HepG2 (cell line): ENCODE measurements around the gene ATG4B. TPM values are rescaled to one million over a fixed set of nuclear protein-coding genes. Genes with fewer than 3 reads are reported as not detected.

Source experiments
- E2F1 ChIP-seq: sonication (generic); formaldehyde crosslinking; IDR thresholded peaks from 2 replicates; pipeline ENCODE4 v1.5.0; 2020; ENCODE audit warnings: missing genetic modification reagents
- JUN ChIP-seq: sonication (generic); formaldehyde crosslinking; IDR thresholded peaks from 2 replicates; pipeline ENCODE4 v1.4.0; 2020; ENCODE audit warnings: mild to moderate bottlenecking, missing genetic modification reagents
- PPARG ChIP-seq: conservative IDR thresholded peaks from 2 replicates; pipeline ENCODE4 v1.6.1; 2016; ENCODE audit warnings: missing biosample characterization, missing genetic modification reagents
- PRDM10 ChIP-seq: sonication (generic); formaldehyde crosslinking; IDR thresholded peaks from 2 replicates; pipeline ENCODE4 v1.4.0; 2020; ENCODE audit warnings: low read depth, missing genetic modification reagents
- RBM39 ChIP-seq: fragments of 200-400 bp; formaldehyde crosslinking; IDR thresholded peaks from one replicate; pipeline ENCODE4 v1.6.1; 2018; ENCODE audit warnings: antibody characterized with exemption, mild to moderate bottlenecking, low read depth, low read length; ENCODE audit not compliant: poor library complexity, severe bottlenecking
- RELA ChIP-seq: sonication (generic); formaldehyde crosslinking; IDR thresholded peaks from 2 replicates; pipeline ENCODE4 v1.4.0; 2020; ENCODE audit warnings: missing genetic modification reagents
- SALL1 ChIP-seq: sonication (generic); formaldehyde crosslinking; IDR thresholded peaks from 2 replicates; pipeline ENCODE4 v1.8.0; 2022; ENCODE audit warnings: mild to moderate bottlenecking, missing genetic modification reagents
- SRSF1 ChIP-seq: fragments of 200-400 bp; formaldehyde crosslinking; optimal IDR thresholded peaks from 2 replicates; pipeline ENCODE3; 2017; ENCODE audit warnings: mild to moderate bottlenecking, low read depth, low read length, moderate library complexity
- TAF1 ChIP-seq: sonication (generic); formaldehyde crosslinking; IDR thresholded peaks from 2 replicates; pipeline ENCODE4 v1.4.0; 2020; ENCODE audit warnings: missing genetic modification reagents
- THRA ChIP-seq: sonication (generic); formaldehyde crosslinking; IDR thresholded peaks from 2 replicates; pipeline ENCODE4 v1.4.0; 2020; ENCODE audit warnings: missing genetic modification reagents, borderline replicate concordance
- UBTF ChIP-seq: sonication (generic); formaldehyde crosslinking; IDR thresholded peaks from 2 replicates; pipeline ENCODE4 v1.4.0; 2020; ENCODE audit warnings: mild to moderate bottlenecking, missing genetic modification reagents
- ZNF292 ChIP-seq: sonication (generic); formaldehyde crosslinking; IDR thresholded peaks from 2 replicates; pipeline ENCODE4 v1.8.1; 2022; ENCODE audit warnings: mild to moderate bottlenecking, low read depth, missing genetic modification reagents, borderline replicate concordance
- ZNF468 ChIP-seq: sonication (generic); formaldehyde crosslinking; IDR thresholded peaks from 2 replicates; pipeline ENCODE4 v1.8.0; 2022; ENCODE audit warnings: mild to moderate bottlenecking, moderate library complexity, missing genetic modification reagents
- ZNF724P ChIP-seq: sonication (generic); formaldehyde crosslinking; IDR thresholded peaks from 2 replicates; pipeline ENCODE4 v1.8.0; 2022; ENCODE audit warnings: missing genetic modification reagents, borderline replicate concordance
- polyA plus RNA-seq, 8 experiments: library from polyadenylated mRNA; depleted of rRNA in 3 of 8; stranded (reverse) in 7 of 8; unstranded in 1 of 8; fragments of >200 nt; fragmentation: Illumina TruSeq in 4 of 8; extraction: Trizol in 4 of 8; gene quantifications; 2 replicates each; pipeline versions ENCODE4 v1.2.1 to v1.2.3, GENCODE V29; 2011 to 2016; ENCODE audit warnings: low read depth in 4 of 8, missing spikeins in 1 of 8, mixed read lengths in 1 of 8; ENCODE audit not compliant: insufficient read depth in 1 of 8
- total RNA-seq, 5 experiments: library from RNA; depleted of rRNA; stranded (reverse); fragments of >200 nt; fragmentation: Illumina TruSeq; extraction: Trizol; gene quantifications; 2 replicates each; pipeline ENCODE4 v1.2.3, GENCODE V29; 2016; ENCODE audit warnings: low read depth in 1 of 5

The ATG4B gene
- total and polyA plus RNA-seq, 2 of the 13 experiments (the other 11 are each of a cell fraction or from before 2014, with no cell fraction given): 95.5 to 239 TPM

- TF ChIP-seq PRDM10 (CRISPR knock-in tag): no peak
- TF ChIP-seq TAF1 (CRISPR knock-in tag): peak; percentile 56; the same call in 1 of the 2 replicates
- TF ChIP-seq RELA (CRISPR knock-in tag): peak; percentile 67; the same call in 1 of the 2 replicates
- TF ChIP-seq RBM39: peak; percentile 56
- no peak for TF ChIP-seq THRA (CRISPR knock-in tag)
- TF ChIP-seq E2F1 (CRISPR knock-in tag): no peak
- no peak for TF ChIP-seq ZNF292 (CRISPR knock-in tag)
- peak; percentile 95 for TF ChIP-seq UBTF (CRISPR knock-in tag)
- no peak for TF ChIP-seq ZNF724P (CRISPR knock-in tag)
- TF ChIP-seq JUN (CRISPR knock-in tag): 0 out of 2 replicates have a peak, but pooled peaks have one; percentile 22
- TF ChIP-seq ZNF468: no peak
- peak; percentile 76 for TF ChIP-seq SALL1 (CRISPR knock-in tag)
- TF ChIP-seq PPARG (CRISPR knock-in tag): peak; percentile 57; the same call in 1 of the 2 replicates
- no peak for TF ChIP-seq SRSF1
Measured at GRCh38 chr2:241636182-241637017, 1.1 kb upstream of the ATG4B start (continued).
